CD1c-positive myeloid dendritic cell (primary cell): ENCODE results near the gene TENT4A.

ENCODE experiments used
- DNase-seq: peaks from one replicate; pipeline ENCODE4 v3.0.0-alpha.2; 2016; ENCODE audit errors: extremely low spot score

The TENT4A gene

GRCh38 chr5:6750142-6750840 lies 37.1 kb downstream of the TENT4A start:
- no peak for DNase-seq

DNA sequence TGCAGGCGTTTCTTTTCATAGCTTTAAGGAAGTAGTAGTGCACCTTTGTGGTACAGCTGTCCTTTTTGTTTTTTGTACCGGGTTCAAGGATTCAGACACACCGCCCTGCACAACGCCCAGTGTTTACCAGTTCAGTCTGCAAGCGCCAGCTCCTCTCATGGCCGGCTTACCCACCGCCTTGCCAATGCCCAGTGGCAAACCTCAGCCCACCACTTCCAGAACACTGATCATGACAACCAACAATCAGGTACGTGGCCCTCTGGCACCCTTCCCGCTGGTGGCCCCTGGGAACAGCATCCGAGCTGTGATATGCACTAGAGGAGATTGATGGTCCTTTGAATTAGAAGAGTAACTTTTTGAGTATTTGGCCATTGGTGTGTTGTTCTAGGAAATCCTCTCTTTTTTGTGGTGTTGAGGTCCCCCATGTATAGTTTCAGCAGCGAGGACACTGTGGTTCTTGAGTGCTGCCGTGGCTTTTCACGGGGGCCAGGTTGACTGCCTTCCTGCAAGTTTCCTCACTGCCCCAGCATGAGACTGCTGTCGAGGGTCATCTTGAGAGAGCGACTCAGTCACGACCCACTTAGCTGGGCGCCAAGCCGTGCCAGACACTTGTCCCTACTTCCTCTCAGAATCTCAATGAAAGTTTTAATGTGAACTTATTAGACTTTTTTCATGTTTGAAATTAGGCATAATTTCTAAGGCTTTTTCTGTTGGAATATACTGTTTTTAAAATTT lies 37.9 kb downstream of the TENT4A start:
- no peak for DNase-seq

- DNase-seq = no peak
These were observed 39.0 kb downstream of the TENT4A start for GRCh38 chr5:6752236-6752635.

- DNase-seq = no peak
These were observed 39.5 kb downstream of the TENT4A start for GRCh38 chr5:6752782-6753181.

GRCh38 chr5:6753851-6754250 lies 40.6 kb downstream of the TENT4A start:
- DNase-seq = no peak

DNA sequence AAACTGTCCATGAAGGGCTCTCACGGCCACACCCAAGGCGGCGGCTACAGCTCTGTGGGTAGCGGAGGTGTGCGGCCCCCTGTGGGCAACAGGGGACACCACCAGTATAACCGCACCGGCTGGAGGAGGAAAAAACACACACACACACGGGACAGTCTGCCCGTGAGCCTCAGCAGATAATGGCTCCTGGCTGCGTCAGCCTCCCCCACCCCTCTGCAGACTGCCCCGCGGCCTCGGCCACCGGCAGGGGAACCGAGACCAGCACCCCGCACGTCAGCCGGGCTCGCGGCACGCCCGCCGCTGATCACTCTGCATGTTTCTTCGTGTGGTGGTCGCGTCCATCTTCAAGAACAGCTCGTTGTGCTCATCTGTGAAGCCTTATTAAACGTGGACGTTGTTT lies 41.5 kb downstream of the TENT4A start:
- DNase-seq = no peak

DNA sequence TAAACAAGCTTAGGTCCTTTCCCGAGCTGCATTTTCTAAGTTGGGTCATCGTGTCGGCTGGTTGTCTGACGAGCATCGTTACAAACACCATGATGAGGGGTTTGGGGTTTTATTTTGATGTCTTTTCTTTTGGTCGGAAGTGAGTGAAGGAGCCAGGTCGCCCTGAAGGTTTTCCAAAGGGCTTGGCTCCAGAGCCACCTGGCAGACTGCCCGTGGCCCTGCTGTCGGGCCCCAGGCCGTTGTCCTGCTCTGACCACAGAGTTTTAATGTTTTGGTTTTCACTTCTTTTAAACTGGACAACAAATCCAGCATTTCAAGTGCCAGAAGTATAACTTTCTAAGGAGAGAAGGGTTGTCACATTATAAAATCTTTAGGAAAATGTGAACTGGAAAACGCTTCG lies 42.3 kb downstream of the TENT4A start:
- no peak for DNase-seq

GRCh38 chr5:6755941-6756340 lies 42.7 kb downstream of the TENT4A start:
- no peak for DNase-seq

DNA sequence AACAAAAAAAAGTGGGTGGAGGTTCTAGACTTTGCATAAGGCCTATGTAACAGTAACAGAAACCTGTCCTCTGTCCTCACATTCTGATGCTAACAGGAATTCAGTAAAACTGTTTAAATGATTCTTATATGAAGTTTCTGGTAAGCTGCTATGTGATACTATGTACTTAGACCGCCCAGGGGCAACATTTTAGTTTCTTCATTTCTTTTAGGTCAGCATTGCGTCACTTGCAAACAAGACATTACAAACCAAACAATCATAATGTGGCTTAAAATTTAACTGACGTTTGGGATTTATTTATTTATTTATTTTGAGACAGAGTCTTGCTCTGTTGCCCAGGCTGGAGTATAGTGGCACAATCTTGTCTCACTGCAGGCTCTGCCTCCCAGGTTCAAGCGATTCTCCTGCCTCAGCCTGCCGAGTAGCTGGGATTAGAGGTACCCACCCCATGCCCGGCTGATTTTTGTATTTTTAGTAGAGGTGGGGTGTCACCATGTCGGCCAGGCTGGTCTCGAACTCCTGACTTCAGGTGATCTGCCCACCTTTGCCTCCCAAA lies 44.3 kb downstream of the TENT4A start:
- DNase-seq = no peak

GRCh38 chr5:6758236-6758635 lies 45.0 kb downstream of the TENT4A start:
- no peak for DNase-seq

- DNase-seq = no peak
These were observed 45.5 kb downstream of the TENT4A start for GRCh38 chr5:6758706-6759105.

GRCh38 chr5:6759401-6759800 lies 46.2 kb downstream of the TENT4A start:
- no peak for DNase-seq

- peak; percentile 20 for DNase-seq
These were observed 46.8 kb downstream of the TENT4A start for GRCh38 chr5:6759983-6760382.

GRCh38 chr5:6760686-6761085 lies 47.5 kb downstream of the TENT4A start:
- DNase-seq = peak; percentile 30

DNA sequence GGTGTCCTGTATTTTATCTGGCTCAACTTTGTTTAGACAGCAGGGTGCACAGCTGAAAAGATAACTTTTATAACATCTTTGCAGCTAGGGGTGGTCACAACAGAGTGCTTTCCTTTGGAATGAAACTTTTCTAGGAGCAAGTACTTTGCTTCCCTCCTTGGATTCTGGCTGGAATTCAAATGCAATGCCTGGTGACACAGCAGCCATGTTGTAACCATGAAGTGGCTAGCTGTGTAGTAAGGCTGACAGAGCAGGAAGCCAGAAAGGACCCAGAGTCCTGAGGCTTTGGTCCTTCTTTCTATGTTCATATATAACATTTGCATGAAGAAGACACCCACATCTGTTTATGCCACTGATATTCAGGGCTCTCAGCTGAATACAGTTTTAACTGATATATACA lies 48.1 kb downstream of the TENT4A start:
- DNase-seq = no peak

DNA sequence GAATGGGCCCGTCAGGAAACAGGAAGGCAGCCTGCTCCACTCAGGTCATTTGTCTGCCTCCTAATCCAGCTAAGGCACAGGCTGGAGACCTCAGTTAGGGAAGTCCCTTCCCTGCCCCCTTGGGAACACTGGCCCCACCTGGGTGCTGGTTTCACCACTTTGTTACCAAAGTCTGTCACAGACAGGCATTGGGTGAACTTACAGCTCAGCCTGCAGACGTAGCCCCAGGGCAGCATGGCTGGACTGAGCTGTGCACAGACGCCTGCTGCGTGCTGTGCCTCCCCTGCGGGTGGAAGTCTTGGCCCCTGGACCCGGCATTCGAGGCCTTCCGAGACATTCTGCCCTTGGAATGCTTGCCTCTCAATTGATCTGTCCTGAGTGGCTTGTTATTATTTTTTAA lies 48.9 kb downstream of the TENT4A start:
- no peak for DNase-seq

DNA sequence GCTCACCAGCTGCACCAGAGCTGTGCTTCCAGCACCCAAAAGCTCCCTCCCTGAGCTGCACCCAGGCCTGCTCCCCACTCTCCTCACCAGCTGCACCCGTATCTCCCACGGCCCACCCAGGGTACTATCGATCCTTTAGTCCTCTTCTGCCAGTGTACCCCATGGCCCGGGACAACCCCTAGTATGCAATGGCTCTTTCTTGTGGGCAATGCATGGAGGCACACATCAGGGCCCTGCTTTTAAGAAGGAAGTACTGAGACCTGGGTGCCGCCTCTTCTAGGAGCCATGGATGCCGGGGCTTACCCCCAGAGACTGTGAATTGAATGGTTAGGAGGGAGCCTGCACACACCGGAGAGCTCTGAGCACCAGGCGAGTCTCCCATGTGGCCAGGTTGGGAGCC lies 49.5 kb downstream of the TENT4A start:
- no peak for DNase-seq

DNA sequence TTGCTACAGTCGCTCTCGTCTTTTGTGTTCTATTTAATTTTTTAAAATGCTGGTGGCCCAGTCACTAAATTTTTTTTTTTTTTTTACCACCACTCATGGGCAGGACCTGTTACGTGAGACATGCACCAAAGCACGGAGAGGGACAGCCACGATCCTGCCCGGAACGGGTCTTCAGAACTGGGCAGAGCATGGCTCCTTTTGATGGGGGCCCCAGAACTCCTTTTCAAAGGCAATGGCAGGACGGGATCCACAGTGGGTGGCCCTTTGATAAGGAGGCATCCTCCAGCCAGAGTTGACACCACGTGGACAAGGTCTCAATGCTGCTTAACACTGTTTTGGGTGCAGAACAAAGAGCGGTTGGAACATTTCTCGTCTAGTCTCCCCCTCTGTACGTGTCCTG lies 50.0 kb downstream of the TENT4A start:
- DNase-seq = no peak

GRCh38 chr5:6765612-6766525 lies 52.6 kb downstream of the TENT4A start:
- DNase-seq = peak; percentile 84

GRCh38 chr5:6766604-6767093 lies 53.4 kb downstream of the TENT4A start:
- DNase-seq = peak; percentile 94

DNA sequence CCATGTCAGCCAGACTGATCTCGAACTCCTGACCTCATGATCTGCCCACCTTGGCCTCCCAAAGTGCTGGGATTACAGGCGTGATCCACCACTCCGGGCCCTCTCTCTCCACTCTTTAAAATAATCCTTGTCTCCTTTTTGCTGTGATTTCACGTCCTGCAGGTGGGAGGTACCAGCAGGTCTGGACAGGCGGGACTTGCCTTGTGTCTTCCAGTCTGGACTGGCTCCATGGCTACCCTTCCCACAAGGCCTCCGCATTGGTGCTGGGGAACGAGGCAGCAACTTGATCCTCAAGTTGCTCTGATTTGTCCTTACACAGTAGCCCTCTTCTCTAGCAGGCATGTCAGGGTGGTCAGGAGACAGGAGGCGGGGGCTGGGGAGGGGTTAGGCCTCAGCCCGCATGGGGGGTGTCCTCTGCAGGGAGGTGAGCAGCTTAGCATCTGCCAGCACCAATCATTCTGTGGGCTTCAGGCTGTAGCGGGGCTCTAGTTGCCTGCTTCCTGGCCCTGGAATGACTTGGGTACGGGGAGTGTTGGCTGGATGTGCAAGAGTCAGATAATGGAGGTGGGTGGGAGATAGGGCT lies 54.3 kb downstream of the TENT4A start:
- DNase-seq = no peak
